Stimulated activated CD4-positive, alpha-beta T cell treated with anti-CD3 and anti-CD28 coated beads, Interleukin-15, amount 100 ng/mL, for 24 hours (primary cell): ENCODE data around the gene CACNA2D2.
A peak's percentile ranks its signal among the peaks of the same experiment; 100 is the strongest.
"Not testable (repeated sequence)": the region's sequence is repeated elsewhere in the genome, so short reads cannot be mapped to it uniquely, and the experiment has no call there.

Experiments used
- DNase-seq: peaks from one replicate; pipeline ENCODE4 v3.0.0-alpha.2; 2020

CACNA2D2 gene

GRCh38 chr3:50525987-50526386 lies 22.6 kb upstream of the CACNA2D2 start:
- peak; percentile 79 for DNase-seq

- DNase-seq = no peak
Observed at GRCh38 chr3:50525191-50525910, 21.9 kb upstream of the CACNA2D2 start.

- DNase-seq = no peak
Observed at GRCh38 chr3:50524746-50525145, 21.3 kb upstream of the CACNA2D2 start.

- DNase-seq = no peak
Observed at GRCh38 chr3:50523279-50523811, 19.9 kb upstream of the CACNA2D2 start.

- no peak for DNase-seq
Observed at GRCh38 chr3:50521572-50521971, 18.1 kb upstream of the CACNA2D2 start.

- DNase-seq = no peak
Observed at GRCh38 chr3:50520849-50521248, 17.4 kb upstream of the CACNA2D2 start.

- DNase-seq = peak; percentile 86
Observed at GRCh38 chr3:50519471-50520089, 16.1 kb upstream of the CACNA2D2 start.

GRCh38 chr3:50518436-50518835 lies 15.0 kb upstream of the CACNA2D2 start:
- no peak for DNase-seq

- no peak for DNase-seq
Observed at GRCh38 chr3:50517721-50518206, 14.3 kb upstream of the CACNA2D2 start.

- no peak for DNase-seq
Observed at GRCh38 chr3:50516440-50516871, 13.0 kb upstream of the CACNA2D2 start.

- no peak for DNase-seq
Observed at GRCh38 chr3:50515565-50516439, 12.4 kb upstream of the CACNA2D2 start.

GRCh38 chr3:50512908-50513307 lies 9.5 kb upstream of the CACNA2D2 start:
- not testable (repeated sequence) for DNase-seq

- DNase-seq = no peak
Observed at GRCh38 chr3:50512131-50512530, 8.7 kb upstream of the CACNA2D2 start.

- DNase-seq = no peak
Observed at GRCh38 chr3:50510325-50510724, 6.9 kb upstream of the CACNA2D2 start.

GRCh38 chr3:50509715-50510114 lies 6.3 kb upstream of the CACNA2D2 start:
- DNase-seq = no peak

- DNase-seq = no peak
Observed at GRCh38 chr3:50508821-50509220, 5.4 kb upstream of the CACNA2D2 start.

- no peak for DNase-seq
Observed at GRCh38 chr3:50506169-50506568, 2.7 kb upstream of the CACNA2D2 start.

- no peak for DNase-seq
Observed at GRCh38 chr3:50504681-50505080, 1.2 kb upstream of the CACNA2D2 start.

- peak; percentile 29 for DNase-seq
Observed at GRCh38 chr3:50502584-50503423, 630 bp downstream of the CACNA2D2 start.

- peak; percentile 7 for DNase-seq
Observed at GRCh38 chr3:50502225-50502583, 1.2 kb downstream of the CACNA2D2 start.

GRCh38 chr3:50495609-50496423 lies 7.6 kb downstream of the CACNA2D2 start:
- no peak for DNase-seq
